ENCODE measurements around the gene CAPZA2. TPM values are rescaled to one million over a fixed set of nuclear protein-coding genes. Genes with fewer than 3 reads are reported as not detected.
A peak's percentile ranks its signal among the peaks of the same experiment; 100 is the strongest.
"Not testable (repeated sequence)": the region's sequence is repeated elsewhere in the genome, so short reads cannot be mapped to it uniquely, and the experiment has no call there.

CAPZA2 gene
- polyA plus RNA-seq, 4 donors: 158 to 221 (median 194) TPM

GRCh38 chr7:116952635-116953371 lies 90.4 kb downstream of the CAPZA2 start:
- peak; percentile 24 to 50 (median 38) for DNase-seq (ENCODE audit: low read depth in 4 of 4, low spot score in 2 of 4)

GRCh38 chr7:116953372-116953905 lies 91.1 kb downstream of the CAPZA2 start, which contains the start of gene ST7:
ST7 (plus strand) TSS chr7:116953501; CDS start chr7:116953541, 40 bp downstream.
- peak; percentile 62 to 74 (median 68) for DNase-seq (ENCODE audit: low read depth in 4 of 4, low spot score in 2 of 4)

GRCh38 chr7:116953906-116954838 lies 91.8 kb downstream of the CAPZA2 start:
- DNase-seq (ENCODE audit: low read depth in 4 of 4, low spot score in 2 of 4): peak; percentile 67 to 82 (median 70)

GRCh38 chr7:116955340-116955739 lies 93.0 kb downstream of the CAPZA2 start:
- no peak for DNase-seq (ENCODE audit: low read depth in 4 of 4, low spot score in 2 of 4)

- no peak for DNase-seq (ENCODE audit: low read depth in 4 of 4, low spot score in 2 of 4)
These were observed 93.6 kb downstream of the CAPZA2 start for GRCh38 chr7:116955801-116956476.

- DNase-seq (ENCODE audit: low read depth in 4 of 4, low spot score in 2 of 4): no peak
These were observed 94.1 kb downstream of the CAPZA2 start for GRCh38 chr7:116956477-116956804.

GRCh38 chr7:116957874-116958273 lies 95.5 kb downstream of the CAPZA2 start:
- no peak for DNase-seq (ENCODE audit: low read depth in 4 of 4, low spot score in 2 of 4)

GRCh38 chr7:116961966-116962673 lies 99.7 kb downstream of the CAPZA2 start:
- DNase-seq (ENCODE audit: low read depth in 4 of 4, low spot score in 2 of 4): not testable (repeated sequence)

GRCh38 chr7:116963234-116963633 lies 100.8 kb downstream of the CAPZA2 start:
- DNase-seq (ENCODE audit: low read depth in 4 of 4, low spot score in 2 of 4): no peak

GRCh38 chr7:116966601-116967000 lies 104.2 kb downstream of the CAPZA2 start:
- DNase-seq (ENCODE audit: low read depth in 4 of 4, low spot score in 2 of 4): no peak

GRCh38 chr7:116967254-116967922 lies 105.0 kb downstream of the CAPZA2 start:
- no peak for DNase-seq (ENCODE audit: low read depth in 4 of 4, low spot score in 2 of 4)

- DNase-seq (ENCODE audit: low read depth in 4 of 4, low spot score in 2 of 4): no peak
These were observed 105.6 kb downstream of the CAPZA2 start for GRCh38 chr7:116967983-116968382.

GRCh38 chr7:116968631-116969030 lies 106.2 kb downstream of the CAPZA2 start:
- DNase-seq (ENCODE audit: low read depth in 4 of 4, low spot score in 2 of 4): no peak

- DNase-seq (ENCODE audit: low read depth in 4 of 4, low spot score in 2 of 4): no peak
These were observed 107.0 kb downstream of the CAPZA2 start for GRCh38 chr7:116969371-116969902.

GRCh38 chr7:116970238-116970910 lies 108.0 kb downstream of the CAPZA2 start:
- DNase-seq (ENCODE audit: low read depth in 4 of 4, low spot score in 2 of 4): no peak

- not testable (repeated sequence) for DNase-seq (ENCODE audit: low read depth in 4 of 4, low spot score in 2 of 4)
These were observed 108.8 kb downstream of the CAPZA2 start for GRCh38 chr7:116971153-116971552.

Data from left renal cortex interstitium (tissue), 4 donors.